Uterus (tissue), 2 donors: ENCODE data around the gene CEP85L.

ENCODE experiments used
- CTCF ChIP-seq, 4 experiments: fragments of 200-600 bp in 2 of 4; fragments of 450-650 bp in 2 of 4; sonication (generic) in 2 of 4; IDR thresholded peaks; one replicate each; pipeline ENCODE4 v1.5.1; 2016 to 2019; ENCODE audit warnings: antibody characterized with exemption in 4 of 4, mild to moderate bottlenecking in 2 of 4, moderate library complexity in 1 of 4
- POLR2A ChIP-seq, 2 donors: fragments of 450-650 bp; IDR thresholded peaks; one replicate each; pipeline ENCODE4 v1.6.1; 2016; ENCODE audit warnings: antibody characterized with exemption in 2 of 2, mild to moderate bottlenecking in 1 of 2, moderate library complexity in 1 of 2

GRCh38 chr6:118548613-118549012 is 102.8 kb downstream of the CEP85L start:
- no peak for TF ChIP-seq CTCF (IDR thresholded peaks at IDR 0.05)
- no peak for TF ChIP-seq POLR2A (IDR thresholded peaks at IDR 0.05)
